ENCODE measurements around the gene NTM. TPM values are rescaled to one million over a fixed set of nuclear protein-coding genes. Genes with fewer than 3 reads are reported as not detected.

NTM gene
- total RNA-seq, 1 donor from 2014 or later, result 4.3 TPM

GRCh38 chr11:132052342-132052741 is 681.9 kb downstream of the NTM start:
- Mint-ChIP-seq H3K27ac (no peak overlapping the region), H3K36me3 (ENCODE audit: insufficient read depth) (no peaks in the 10 kb centered on the region), H3K4me3 (ENCODE audit: low read depth) (no peak overlapping the region), H3K27me3 (peaks cover 28% of the 10 kb centered on the region), H3K9me3 (ENCODE audit: low read depth) (no peaks in the 10 kb centered on the region), H3K4me1 (ENCODE audit: low read depth) (no peaks in the 10 kb centered on the region)
- no peak for TF ChIP-seq CTCF (IDR thresholded peaks at IDR 0.05; ENCODE audit: unreplicated experiment)
- no peak for DNase-seq (ENCODE audit: low spot score, unreplicated experiment)

- Mint-ChIP-seq H3K9me3 (ENCODE audit: low read depth) (no peaks in the 10 kb centered on the region), H3K27me3 (peaks cover 28% of the 10 kb centered on the region), H3K27ac (no peak overlapping the region), H3K4me3 (ENCODE audit: low read depth) (no peak overlapping the region), H3K36me3 (ENCODE audit: insufficient read depth) (no peaks in the 10 kb centered on the region), H3K4me1 (ENCODE audit: low read depth) (no peaks in the 10 kb centered on the region)
- TF ChIP-seq CTCF (IDR thresholded peaks at IDR 0.05; ENCODE audit: unreplicated experiment), result no peak
- DNase-seq (ENCODE audit: low spot score, unreplicated experiment), result no peak
These were observed 682.5 kb downstream of the NTM start for GRCh38 chr11:132052904-132053303.

- TF ChIP-seq CTCF (IDR thresholded peaks at IDR 0.05; ENCODE audit: unreplicated experiment), result no peak
- DNase-seq (ENCODE audit: low spot score, unreplicated experiment), result no peak
- peaks cover 17% of the 10 kb centered on the region for H3K27me3 Mint-ChIP-seq
- H3K9me3 Mint-ChIP-seq (ENCODE audit: low read depth), result no peaks in the 10 kb centered on the region
- no peaks in the 10 kb centered on the region for H3K4me1 Mint-ChIP-seq (ENCODE audit: low read depth)
- peak overlapping the region; percentile 38 for H3K27ac Mint-ChIP-seq
- H3K36me3 Mint-ChIP-seq (ENCODE audit: insufficient read depth), result no peaks in the 10 kb centered on the region
- no peak overlapping the region for H3K4me3 Mint-ChIP-seq (ENCODE audit: low read depth)
These were observed 684.4 kb downstream of the NTM start for GRCh38 chr11:132054822-132055221.

GRCh38 chr11:132055296-132055695 is 684.9 kb downstream of the NTM start:
- H3K36me3 Mint-ChIP-seq (ENCODE audit: insufficient read depth), result no peaks in the 10 kb centered on the region
- H3K27me3 Mint-ChIP-seq, result peaks cover 20% of the 10 kb centered on the region
- no peak overlapping the region for H3K27ac Mint-ChIP-seq
- no peak for TF ChIP-seq CTCF (IDR thresholded peaks at IDR 0.05; ENCODE audit: unreplicated experiment)
- H3K4me3 Mint-ChIP-seq (ENCODE audit: low read depth), result no peak overlapping the region
- H3K4me1 Mint-ChIP-seq (ENCODE audit: low read depth), result no peaks in the 10 kb centered on the region
- no peak for DNase-seq (ENCODE audit: low spot score, unreplicated experiment)
- H3K9me3 Mint-ChIP-seq (ENCODE audit: low read depth), result no peaks in the 10 kb centered on the region

GRCh38 chr11:132056689-132057088 is 686.3 kb downstream of the NTM start:
- Mint-ChIP-seq H3K4me3 (ENCODE audit: low read depth) (no peak overlapping the region), H3K27ac (no peak overlapping the region), H3K27me3 (peaks cover 12% of the 10 kb centered on the region), H3K9me3 (ENCODE audit: low read depth) (no peaks in the 10 kb centered on the region), H3K36me3 (ENCODE audit: insufficient read depth) (no peaks in the 10 kb centered on the region), H3K4me1 (ENCODE audit: low read depth) (no peaks in the 10 kb centered on the region)
- DNase-seq (ENCODE audit: low spot score, unreplicated experiment), result no peak
- no peak for TF ChIP-seq CTCF (IDR thresholded peaks at IDR 0.05; ENCODE audit: unreplicated experiment)
